ACHN (cell line): ENCODE results near the gene ACTG1.

Experiments
- DNase-seq: peaks from one replicate; pipeline ENCODE4 v3.0.0-alpha.2; 2015
- in situ Hi-C: cut with HindIII; loops from 2 replicates; pipeline ENCODE4 v1.10.0; 2017; ENCODE audit warnings: low sequenced_read_pairs, low pct_ligation_motif_present, low pct_unique_long_range_greater_than_20kb

Gene ACTG1

DNA sequence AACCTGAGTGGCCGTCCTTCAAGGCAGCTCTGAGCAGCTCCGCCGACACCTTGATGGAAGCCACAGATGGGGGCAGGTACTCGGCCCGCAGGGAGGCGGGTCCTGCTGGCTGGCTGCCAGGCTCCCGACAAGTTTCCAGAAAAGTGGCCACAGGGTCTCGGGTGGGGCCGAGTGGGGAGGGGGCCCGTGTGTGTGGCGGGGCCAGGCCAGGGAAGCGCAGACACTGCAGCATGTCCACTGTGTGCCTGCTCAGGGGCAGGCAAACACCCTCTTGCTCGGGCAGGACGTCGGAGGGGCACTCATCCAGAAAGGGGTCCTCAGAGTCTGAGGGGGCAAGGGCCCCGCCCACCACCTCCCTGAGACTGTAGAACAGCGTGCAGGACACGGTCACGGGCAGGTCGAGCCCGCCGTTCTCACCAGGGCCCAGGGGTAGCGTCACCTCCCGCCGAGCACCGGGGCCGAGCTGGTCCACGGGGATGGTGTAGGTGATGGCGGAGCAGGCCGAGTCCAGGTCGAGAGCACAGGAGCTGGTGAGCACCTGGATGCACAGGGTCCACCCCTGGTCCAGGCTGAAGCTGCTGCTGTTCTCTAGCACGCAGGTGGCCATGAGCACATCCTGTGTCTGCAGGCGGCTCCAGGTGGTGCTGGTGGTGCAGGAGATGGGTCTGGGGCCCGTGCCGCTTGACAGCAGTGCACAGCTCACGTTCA lies 34.5 kb upstream of the ACTG1 start:
- no peak for DNase-seq
- in situ Hi-C loops, result no loop called here

DNA sequence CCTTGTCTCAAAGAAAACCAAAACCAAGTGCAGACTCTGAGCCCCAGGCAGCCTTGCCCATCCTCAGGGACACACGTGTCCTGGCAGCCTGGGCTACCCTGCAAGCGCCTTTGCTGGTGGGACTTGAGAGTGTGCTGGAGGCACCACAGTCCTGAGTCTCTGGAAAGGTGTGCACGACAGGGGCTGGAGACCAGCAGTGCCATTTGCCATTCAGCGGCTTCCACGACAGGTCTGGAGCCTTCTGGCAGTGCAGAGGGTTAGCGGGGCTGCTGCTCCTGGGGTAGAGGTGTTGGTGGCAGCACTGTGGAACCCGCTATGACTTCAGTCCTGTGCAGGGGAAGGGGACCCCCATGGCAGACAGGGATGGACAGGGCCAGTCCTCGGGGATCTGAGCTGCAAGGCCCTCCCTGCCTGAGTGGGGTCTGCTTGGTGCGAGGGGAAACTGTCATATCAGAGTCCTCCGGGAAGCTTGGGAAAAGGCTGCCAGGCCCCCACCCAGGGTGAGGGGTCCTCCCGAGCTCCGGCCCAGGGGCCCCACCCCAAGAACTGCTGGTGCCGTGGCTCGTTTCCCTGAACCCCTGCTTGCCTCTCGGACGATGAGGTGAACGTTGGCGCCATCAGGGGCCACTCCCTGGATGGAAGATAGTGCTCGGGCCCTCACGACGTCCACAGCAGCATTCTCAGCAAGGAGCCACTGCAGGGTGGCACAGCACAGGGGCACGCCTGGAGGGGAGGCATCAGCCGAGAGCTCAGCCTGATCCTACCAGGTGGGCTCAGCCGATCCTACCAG lies 32.8 kb upstream of the ACTG1 start:
- in situ Hi-C loops, result no loop called here
- DNase-seq, result no peak

DNA sequence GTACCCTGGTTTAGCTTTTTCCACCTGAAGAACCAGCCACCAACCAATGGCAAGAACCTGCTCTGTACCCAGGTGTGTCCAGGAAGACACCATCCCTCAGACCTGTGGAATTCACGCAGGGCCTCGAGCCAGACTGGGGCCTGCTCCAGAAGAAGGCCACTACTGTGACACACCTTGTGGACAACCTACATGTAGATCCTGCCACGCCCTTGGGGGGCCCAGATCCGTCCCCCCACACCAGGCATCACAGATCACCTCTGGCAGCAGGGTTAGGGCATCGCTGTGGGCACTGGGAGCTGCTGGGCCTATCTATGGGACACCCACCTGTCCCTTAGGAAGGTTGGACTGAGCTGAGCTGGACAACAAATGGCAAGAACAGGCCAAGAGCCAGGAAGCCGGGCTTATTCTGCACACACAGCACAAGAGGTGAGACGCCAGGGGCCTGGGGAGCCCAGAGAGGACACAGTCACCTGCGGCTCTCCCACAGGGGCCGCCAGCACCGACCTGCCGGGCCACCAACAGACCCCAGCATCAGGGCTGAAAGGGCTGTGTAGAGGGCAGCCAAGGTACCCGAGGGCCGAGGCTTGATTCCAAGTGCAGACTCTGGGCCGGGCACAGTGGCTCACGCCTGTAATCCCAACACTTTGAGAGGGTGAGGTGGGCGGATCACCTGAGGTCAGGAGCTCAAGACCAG lies 31.8 kb upstream of the ACTG1 start:
- in situ Hi-C loops, result no loop called here

DNA sequence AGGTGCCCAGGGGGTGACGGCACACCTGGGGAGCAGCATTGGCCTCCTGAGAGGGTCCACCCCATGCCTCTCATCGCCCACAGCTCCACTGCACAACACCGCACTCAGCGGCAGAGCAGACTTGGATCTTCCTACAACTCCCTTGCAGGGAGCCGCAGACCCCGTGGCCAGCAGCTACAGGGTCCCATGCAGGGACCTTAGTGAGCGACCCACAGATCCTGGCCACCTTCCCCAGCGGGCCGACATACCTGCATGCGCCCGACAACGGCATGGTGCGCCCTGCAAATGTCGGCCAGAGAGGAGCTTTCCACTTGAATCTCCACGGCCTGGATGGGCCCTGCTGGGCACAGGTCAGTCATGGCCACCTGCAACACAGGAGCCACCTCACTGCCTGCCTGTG lies 31.2 kb upstream of the ACTG1 start:
- in situ Hi-C loops, result no loop called here
- DNase-seq, result no peak

More for the DNA sequence above, 31.8 kb upstream of the ACTG1 start:
- no peak for DNase-seq

DNA sequence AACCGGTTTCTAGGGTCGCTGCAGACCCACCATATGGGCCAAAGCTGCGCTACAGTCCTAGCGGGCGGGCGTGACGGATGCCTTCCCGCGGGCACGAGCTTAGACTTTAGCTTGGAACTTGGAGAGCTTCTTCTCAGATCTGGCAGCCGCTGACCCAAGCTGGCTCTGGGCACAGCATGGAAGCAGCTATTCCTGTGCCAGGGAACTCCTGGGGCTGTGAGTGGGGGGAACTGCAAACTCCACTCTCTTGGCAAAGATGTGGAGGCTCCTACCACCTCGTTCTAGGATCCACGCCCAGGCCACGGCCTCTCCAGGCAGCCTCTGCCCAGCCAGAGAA lies 30.7 kb upstream of the ACTG1 start:
- in situ Hi-C loops, result no loop called here

DNA sequence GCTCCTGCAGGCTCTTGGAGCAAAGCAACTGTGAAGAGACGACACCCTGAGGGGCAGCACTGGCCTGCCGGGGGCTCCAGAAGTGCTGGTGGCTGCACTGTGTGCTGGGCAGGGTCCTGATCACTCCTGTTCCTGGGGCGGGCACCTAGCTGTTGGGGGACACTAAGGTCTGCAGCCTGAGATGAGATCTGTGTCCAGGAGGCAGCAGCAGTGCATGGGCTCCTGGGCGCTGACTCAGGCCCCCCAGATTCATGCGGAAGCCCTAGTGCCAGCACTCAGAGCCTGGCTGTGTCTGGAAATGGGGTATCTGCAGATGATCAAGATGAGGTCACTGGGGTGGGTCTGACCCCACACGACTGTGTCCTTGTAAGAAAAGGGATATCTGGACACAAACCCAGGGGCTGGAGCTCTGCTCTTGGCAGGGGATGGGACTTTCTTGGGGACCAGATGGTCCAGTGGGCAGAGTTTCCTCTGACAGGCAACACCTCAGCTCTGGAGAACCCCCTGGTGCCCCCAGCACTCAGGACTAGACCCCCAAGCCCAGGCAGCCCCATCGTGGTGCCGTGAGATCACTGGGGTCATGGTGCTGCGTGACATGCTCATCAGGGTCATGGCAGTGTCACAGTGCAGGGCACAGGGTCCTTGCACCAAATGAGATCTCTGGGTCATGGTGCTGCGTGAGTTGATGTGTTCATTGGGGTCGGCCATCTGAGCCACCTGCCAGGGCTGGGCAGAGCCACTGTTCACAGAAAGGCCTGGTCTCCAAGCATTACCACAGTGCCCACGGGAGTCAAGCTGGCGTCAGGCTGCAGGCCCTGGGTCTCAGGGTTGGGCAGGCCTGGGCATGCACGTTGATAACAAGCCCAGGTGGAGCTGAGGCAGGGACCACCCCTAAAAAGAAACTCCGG lies 30.1 kb upstream of the ACTG1 start:
- in situ Hi-C loops, result no loop called here
- DNase-seq, result no peak

More for the DNA sequence above, 30.7 kb upstream of the ACTG1 start:
- DNase-seq, result no peak

DNA sequence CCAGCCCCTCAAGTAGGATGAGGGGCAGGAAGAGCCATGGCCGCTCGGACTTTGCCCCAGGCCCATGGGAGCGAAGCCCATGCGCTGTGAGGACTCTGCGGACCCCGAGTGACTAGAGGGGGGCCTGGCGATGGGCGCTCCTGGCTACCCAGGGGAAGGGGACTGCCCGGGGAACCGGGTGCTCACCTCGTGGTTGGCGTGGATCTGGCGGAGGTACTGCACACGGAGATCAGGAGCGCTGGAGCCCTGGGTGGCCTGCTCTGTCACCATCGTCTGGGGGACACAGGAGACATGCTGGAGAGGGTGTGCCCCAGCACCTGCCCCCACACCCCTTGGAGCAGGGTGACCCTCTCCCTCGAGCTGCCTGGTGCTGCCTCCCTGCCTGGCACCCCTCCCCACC lies 28.5 kb upstream of the ACTG1 start:
- DNase-seq, result no peak
- in situ Hi-C loops, result no loop called here

DNA sequence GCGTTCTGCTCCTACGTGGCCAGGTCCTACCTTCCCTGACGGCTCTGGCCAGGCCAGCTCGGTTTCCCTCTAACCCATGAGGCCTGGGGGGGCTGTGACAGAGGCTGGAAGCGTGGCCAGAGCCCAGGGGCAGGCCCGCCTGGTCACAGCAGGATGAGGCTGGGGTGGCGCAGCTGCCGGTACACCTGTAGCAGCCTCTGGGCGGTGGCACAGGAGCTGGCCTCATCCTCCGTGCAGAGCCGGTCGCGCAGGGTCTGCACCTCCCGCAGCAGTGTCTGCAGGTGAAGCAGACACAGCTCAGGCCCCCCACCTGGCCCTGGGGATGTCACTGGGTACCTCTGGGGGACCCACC lies 28.1 kb upstream of the ACTG1 start:
- DNase-seq, result no peak
- in situ Hi-C loops, result no loop called here

DNA sequence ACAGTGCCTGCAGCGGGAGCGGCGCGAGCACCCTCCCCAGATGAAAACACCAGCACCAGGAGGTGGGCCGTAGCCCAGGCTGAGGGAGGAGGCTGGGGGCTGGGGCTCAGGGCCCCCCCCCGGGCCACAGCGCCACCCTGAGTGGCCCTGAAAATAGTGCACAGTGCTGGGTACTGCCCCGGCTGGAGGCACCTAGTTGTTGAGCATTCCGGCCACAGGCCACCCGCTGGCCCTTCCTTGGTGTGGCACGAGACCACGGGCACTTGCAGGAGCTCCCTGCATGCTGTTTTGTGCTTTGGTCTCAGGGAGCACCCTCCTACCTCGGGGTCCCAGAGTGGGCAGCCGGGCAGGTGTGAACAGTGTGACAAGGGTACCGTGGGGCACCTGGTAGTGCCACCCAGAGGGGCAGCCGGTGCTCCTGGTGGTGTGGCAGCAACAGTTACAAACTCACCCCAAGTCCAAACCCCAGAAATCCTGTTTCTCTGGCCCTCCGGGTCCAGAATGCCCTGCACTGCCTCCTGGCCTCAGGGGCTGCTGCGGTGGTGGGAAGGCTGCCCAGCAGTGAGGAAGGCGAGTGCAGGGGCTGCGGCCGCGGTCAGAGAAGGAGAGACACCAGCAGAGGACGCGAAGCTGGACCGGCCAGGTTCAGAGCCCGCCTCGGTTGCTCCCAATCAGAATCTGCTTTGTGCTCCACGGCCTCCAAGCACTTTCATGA lies 27.5 kb upstream of the ACTG1 start:
- DNase-seq, result no peak
- in situ Hi-C loops, result no loop called here

DNA sequence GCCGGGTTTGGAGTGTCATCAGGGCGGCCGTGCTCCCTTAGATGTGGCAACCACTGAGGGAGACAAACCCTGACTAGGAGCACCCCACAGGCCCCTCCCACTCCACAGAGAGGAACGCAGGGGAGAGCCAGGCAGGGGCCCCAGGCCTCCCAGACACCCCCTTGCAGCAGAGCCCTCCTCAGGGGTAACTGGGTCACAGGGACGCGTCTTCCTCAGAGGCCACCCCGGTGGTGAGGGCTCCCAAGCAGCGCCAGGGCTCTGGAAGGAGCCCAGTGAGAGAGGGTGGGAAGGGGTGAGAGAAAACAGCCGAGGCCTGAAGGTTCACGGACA lies 26.9 kb upstream of the ACTG1 start:
- no peak for DNase-seq
- in situ Hi-C loops, result no loop called here

DNA sequence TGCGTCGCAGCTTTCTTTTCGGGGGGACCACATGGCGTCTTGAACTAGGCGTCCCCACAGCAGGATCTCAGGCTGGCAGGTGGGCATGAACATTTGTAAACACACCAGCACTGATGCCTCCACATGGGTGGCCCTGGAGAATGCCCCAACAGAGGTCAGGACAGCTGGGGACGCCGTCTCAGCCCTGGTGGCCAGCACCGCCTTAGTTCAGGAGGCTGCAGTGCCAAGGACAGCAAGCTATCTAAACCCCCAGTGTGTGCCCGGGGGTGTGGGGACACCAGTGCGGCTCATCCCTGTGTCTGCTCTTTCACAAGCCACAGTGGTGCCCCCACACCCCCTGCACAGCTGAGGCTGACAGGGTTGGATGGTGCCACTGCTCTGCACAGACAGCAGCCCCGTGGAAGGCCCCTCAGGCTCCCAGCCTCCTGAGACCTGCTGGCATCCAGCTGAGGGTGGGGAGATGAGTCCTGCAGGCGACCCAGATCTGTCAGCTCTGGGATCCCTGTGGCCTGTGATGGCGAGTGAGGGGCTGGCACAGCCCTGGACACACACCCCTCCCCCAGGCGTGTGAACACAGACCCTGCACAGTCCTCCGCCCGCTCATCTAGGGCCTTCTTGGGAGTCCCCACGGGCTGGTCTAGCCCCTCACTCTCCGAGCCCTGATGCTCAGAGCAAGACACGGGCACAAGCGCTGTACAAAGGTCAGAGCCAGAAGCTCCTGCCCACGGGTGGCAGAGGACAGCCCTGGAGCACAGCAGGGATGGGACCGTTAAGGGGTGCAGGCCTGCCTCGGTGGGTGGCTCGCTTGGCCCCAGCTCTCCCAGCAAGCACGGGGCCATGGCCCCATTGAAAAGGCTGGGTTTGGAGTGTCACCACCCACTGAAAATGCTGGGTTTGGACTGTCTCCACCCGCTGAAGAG lies 26.3 kb upstream of the ACTG1 start:
- no peak for DNase-seq
- in situ Hi-C loops, result no loop called here

DNA sequence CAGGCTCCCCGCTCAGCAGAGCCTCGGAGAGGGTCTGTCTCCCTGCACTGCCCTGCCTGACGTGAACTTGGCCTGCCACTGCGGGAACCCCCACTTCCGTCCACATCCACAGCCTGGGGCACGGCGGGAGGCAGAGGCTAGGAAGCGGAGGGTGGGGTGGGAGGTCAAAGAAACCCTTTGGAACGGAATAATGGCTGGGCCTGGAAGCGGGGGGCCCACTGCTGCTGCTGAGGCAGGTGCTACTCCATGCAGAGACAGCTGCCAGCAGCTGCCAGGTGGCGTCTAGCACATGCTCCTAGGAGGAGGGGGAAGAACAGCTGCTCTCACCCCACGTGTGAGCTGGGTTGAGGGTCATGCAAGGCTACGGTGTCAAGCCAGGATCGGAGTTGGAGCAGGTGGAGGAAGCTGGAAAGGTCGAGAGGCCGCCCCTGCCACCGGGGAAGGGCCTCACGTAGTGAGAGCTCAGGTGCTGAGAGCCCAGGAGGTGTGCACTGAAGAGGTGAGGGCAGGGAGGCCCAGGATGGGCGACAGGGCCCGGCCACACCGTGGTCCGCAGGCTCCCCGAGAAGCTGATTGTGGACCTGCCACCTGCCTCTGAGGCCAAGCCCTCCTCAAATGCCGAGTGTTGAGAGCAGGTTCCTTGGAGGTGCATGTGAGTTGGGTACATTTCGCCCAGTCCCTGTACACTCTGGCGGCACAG lies 25.4 kb upstream of the ACTG1 start:
- in situ Hi-C loops, result no loop called here
- no peak for DNase-seq

DNA sequence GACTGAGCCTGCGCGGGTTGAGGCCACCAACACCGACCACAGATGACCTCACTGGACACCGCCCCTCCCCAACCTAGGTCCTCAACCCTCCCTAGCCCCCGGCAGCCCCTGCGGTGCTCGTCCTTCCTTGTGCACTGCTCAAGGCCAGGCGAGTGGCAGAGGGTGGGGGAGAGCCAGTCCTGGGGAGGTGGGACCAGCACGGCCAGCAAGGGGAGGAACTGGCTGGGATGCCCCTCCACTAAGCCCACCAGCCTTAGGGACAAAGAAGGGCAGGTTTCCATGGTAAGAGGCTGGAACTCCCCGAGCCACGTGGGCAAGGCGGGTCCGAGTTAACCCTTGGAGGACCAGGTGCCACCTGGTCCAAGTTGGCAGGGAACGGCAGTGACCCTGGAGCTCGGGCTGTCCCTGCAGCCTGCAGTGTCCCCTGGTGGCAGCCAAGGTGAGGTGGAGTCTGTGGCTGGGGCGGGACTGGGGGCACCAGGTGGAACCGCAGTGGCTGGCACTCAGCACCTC lies 24.8 kb upstream of the ACTG1 start:
- in situ Hi-C loops, result no loop called here
- peak; percentile 36 for DNase-seq

DNA sequence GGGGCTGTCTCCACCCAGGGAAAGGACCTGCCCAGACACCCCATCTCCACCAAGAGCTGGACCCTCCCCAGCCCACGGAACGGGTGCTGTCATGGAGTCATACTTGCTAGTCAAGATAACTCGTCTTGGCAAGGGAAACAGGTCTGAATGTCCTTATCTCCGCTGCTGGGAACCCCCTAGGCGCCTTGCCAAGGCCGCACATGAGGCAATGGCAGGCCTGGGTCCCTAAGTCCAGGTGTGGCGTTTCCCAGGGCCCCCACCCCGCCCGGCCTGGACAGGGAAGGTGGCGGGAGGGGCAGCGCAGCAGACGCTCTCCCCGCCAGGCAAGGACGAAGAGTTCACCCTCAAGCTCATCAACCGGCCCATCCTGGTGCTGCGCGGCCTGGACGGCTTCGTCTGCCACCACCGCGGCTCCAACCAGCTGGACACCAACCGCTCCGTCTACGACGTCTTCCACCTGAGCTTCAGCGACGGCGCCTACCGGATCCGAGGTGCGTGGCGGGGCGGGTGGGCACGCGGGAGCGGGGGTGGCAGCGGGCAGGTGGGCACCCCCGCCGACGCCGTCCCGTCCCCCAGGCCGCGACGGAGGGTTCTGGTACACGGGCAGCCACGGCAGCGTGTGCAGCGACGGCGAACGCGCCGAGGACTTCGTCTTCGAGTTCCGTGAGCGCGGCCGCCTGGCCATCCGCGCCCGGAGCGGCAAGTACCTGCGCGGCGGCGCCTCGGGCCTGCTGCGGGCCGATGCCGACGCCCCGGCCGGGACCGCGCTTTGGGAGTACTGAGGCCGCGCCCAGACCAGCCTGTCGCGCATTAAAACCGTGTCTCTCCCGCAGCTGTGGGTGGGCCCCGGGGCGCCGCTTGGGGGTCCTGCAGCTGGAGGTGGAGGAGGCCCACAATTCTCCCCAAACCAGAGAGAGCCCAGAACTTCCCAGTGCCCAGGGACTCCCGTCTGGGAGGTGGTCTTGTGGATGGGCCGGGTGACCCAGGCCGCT lies 24.0 kb upstream of the ACTG1 start:
- DNase-seq, result no peak
- in situ Hi-C loops, result no loop called here

DNA sequence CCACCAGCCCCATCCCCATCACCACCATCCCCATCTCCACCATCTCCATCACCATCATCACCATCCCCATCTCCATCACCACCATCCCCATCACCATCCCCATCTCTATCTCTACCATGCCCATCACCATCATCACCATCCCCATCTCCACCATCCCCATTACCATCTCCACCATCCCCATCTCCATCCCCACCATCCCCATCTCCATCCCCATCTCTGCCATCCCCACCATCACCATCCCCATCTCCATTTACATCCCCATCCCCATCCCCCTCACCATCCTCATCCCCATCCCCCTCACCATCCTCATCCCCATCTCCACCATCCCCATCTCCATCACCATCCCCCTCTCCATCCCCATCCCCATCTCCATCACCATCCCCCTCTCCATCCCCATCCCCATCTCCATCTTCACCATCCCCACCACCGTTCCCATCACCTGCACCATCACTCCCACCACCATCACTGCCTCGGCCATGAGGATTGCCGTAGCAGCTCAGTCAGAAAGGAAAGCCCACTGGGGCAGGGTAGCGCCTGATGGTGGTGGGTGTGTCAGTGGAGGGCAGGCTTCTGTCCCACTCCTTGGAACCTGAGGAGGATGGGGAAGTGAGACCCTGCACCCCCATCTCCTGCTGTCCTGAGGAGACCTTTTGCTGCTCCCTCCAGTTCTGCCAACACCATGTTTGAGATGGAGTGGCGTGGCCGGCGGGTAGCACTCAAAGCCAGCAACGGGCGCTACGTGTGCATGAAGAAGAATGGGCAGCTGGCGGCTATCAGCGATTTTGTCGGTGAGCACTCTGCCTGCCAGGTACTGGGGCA lies 23.1 kb upstream of the ACTG1 start:
- no peak for DNase-seq
- in situ Hi-C loops, result no loop called here
